ENCODE measurements around the gene NDRG3.

Gene NDRG3

GRCh38 chr20:36607586-36608387, 138.1 kb downstream of the NDRG3 start:
- no peak for DNase-seq (ENCODE audit: low read depth, low spot score)

DNA sequence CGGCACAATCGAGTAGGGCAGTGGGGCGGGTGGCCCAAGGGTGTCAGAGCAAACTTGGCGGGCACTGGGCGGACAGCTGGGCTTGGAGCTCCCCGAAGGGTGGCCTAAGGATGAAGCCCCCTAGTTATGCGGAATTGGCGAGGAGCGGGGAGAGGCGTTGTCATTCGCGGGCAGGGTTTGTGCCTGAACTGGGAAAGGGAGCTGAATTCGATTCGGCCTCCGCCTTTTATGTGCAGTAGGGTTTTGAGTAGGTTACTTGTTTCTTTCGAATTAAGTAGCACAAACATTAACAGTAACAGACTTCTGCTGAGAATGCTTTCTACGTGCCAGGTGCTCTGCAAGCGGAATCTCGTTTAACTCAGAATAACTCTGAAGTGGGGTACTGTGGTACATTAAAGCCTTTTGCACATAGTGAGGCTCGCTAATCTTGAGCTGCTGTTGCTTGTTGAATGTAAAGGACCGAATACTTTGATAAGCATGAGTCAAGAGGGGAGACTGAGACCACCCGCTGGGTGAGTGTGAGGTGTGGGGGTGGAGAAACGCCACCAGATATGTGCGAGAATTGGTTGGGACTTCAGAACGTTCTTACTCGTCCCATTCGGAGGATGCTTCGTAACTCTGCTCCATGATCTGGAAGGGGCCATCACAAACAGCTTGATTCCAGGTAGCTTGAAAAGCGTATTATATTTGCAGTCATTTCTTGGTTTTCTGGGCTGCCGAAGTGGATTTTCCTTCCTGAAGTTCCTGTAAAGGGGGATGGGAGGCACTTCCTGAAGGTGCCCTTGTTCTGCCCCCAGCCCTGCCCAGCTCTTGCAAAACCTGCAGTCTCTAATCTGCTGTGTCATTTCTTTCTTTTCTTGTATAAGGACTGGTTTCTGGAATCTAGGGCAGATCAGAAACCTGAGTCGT, 139.5 kb downstream of the NDRG3 start:
- no peak for DNase-seq (ENCODE audit: low read depth, low spot score)

DNA sequence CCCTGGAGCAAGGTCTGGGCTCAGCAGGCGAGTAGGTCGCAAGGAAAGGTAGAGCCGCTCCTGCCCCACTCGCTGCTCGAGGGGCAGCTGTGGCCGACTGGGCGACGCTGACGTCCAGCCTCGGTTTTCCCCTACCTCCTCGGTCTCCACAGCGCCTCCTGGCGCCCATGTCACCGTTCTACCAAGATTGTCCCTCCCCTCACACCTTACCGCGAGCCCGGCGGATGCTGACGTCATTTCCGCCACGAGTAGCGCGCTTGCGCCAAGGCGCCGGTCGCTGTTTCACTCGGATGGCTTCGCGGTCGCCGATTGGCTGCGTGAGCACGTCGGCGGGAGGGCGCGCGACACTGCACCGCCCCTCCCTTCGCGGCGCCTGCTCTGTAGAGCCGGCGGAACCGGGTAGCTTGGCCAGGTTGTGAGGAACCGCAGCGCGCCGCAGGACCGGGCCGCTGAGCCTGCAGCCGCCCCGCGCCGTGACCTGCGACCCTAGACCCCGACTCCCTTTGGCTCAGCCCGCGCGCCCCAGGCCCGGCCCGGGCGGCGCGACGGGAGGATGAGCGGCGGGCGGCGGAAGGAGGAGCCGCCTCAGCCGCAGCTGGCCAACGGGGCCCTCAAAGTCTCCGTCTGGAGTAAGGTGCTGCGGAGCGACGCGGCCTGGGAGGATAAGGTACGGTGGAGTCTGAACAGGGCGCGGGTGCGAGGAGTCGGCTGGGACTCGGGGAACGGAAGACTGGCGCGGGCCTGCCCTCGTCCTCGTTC, 140.3 kb downstream of the NDRG3 start, which contains the start of gene RAB5IF:
TSS of gene RAB5IF (plus strand) at position 381 of the 759 bp plus-strand sequence. CDS start at position 554, 173 bp downstream.
- peak; percentile 96 for DNase-seq (ENCODE audit: low read depth, low spot score)

GRCh38 chr20:36604952-36605398, 140.9 kb downstream of the NDRG3 start:
- DNase-seq (ENCODE audit: low read depth, low spot score), result no peak
